Left lung (tissue), 10 donors: ENCODE data around the gene ZNF593. TPM values are rescaled to one million over a fixed set of nuclear protein-coding genes. Genes with fewer than 3 reads are reported as not detected.

Experiments
- ATAC-seq: fragments of 200-7000 bp; cut with Tn5 transposase; one replicate; pipeline ENCODE4 v1.9.1; 2020; ENCODE audit warnings: moderate library complexity
- DNase-seq, 4 donors: peaks; one replicate each; pipeline ENCODE4 v3.0.0-alpha.2; 2013 to 2020
- H3K27ac ChIP-seq, 2 donors: fragments of 200-600 bp; sonication (generic) in 1 of 2; one replicate each; pipeline versions ENCODE4 v1.5.0 to v1.8.0; 2020 to 2021
- H3K27me3 ChIP-seq, 2 donors: fragments of 200-600 bp; sonication (generic) in 1 of 2; one replicate each; pipeline versions ENCODE4 v1.5.0 to v1.8.0; 2020 to 2021
- H3K36me3 ChIP-seq, 2 donors: fragments of 200-600 bp; sonication (generic) in 1 of 2; one replicate each; pipeline versions ENCODE4 v1.5.0 to v1.8.0; 2020 to 2021
- H3K4me1 ChIP-seq, 2 donors: fragments of 200-600 bp; one replicate each; pipeline ENCODE4 v1.8.0; 2021
- H3K4me3 ChIP-seq, 2 donors: fragments of 200-600 bp; sonication (generic) in 1 of 2; one replicate each; pipeline versions ENCODE4 v1.5.0 to v1.8.0; 2020 to 2021; ENCODE audit warnings: mild to moderate bottlenecking in 1 of 2
- H3K9me3 ChIP-seq, 2 donors: fragments of 200-600 bp; sonication (generic) in 1 of 2; one replicate each; pipeline versions ENCODE4 v1.5.0 to v1.8.0; 2020 to 2021
- intact Hi-C, 2 donors: fragments of 100-400 bp; cut with DNase I; formaldehyde crosslinking; loops; one replicate each; pipeline versions ENCODE4 v1.11.2 to v1.14.2; 2022
- polyA plus RNA-seq, 6 donors: library from polyadenylated mRNA; unstranded; fragments of 120-200 nt; gene quantifications; one replicate each; pipeline ENCODE4 v1.2.1, GENCODE V29; 2013; ENCODE audit not compliant: insufficient read length in 6 of 6
- total RNA-seq, 2 donors: library from RNA; stranded (reverse); fragmentation: NEBNext Ultra II Directional; extraction: Animal tissue kit (Norgen Biotek cat#: 25700); gene quantifications; one replicate each; pipeline ENCODE4 v1.2.1, GENCODE V29; 2021
- TF ChIP-seq, protein P1 (sequence below), 2 donors: fragments of 200-600 bp; sonication (generic) in 1 of 2; IDR thresholded peaks; one replicate each; pipeline versions ENCODE4 v1.5.0 to v1.8.0; 2021; ENCODE audit warnings: antibody characterized with exemption in 2 of 2
- donor health status: DM: no; HTN: yes; CAD: no.
- donor health status: DM: no; HTN: no; CAD: no.

The ZNF593 gene
- total and polyA plus RNA-seq, 8 donors: 8.7 to 32.2 (median 15.9) TPM

DNA sequence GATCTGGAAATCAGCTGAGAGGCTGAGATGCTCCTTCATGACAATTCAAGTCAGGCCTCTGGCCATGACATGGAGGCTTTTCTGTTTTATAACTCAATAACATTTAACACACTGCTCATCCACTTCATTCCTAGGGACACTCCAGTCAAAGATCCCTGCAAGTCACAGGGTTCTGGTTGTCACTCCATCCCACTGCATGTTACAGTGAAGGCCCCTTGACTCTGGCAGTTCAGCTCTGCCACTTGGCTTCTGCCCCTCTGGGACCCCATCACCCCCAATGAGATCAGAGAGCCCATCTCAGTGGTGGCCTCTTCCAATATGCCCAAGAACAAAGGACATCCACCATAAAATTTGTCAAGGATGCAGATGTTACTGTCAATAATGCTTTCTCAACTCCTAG is 20.8 kb upstream of the ZNF593 start:
- peaks cover 0 to 11% of the 10 kb centered on the region in 2 donors for H3K4me1 ChIP-seq
- DNase-seq (no peak), ATAC-seq (no peak)
- no peaks in the 10 kb centered on the region for H3K9me3 ChIP-seq
- intact Hi-C loops: loop anchor here in 1 of 2 donors (5.0 kb wide), 1 partner anchor 47 kb away; no protein-coding TSS in a partner anchor
- no peaks in the 10 kb centered on the region for H3K27me3 ChIP-seq
- no peak overlapping the region for H3K4me3 ChIP-seq
- no peaks in the 10 kb centered on the region for H3K36me3 ChIP-seq
- H3K27ac ChIP-seq: no peak overlapping the region
- TF ChIP-seq, protein P1, sequence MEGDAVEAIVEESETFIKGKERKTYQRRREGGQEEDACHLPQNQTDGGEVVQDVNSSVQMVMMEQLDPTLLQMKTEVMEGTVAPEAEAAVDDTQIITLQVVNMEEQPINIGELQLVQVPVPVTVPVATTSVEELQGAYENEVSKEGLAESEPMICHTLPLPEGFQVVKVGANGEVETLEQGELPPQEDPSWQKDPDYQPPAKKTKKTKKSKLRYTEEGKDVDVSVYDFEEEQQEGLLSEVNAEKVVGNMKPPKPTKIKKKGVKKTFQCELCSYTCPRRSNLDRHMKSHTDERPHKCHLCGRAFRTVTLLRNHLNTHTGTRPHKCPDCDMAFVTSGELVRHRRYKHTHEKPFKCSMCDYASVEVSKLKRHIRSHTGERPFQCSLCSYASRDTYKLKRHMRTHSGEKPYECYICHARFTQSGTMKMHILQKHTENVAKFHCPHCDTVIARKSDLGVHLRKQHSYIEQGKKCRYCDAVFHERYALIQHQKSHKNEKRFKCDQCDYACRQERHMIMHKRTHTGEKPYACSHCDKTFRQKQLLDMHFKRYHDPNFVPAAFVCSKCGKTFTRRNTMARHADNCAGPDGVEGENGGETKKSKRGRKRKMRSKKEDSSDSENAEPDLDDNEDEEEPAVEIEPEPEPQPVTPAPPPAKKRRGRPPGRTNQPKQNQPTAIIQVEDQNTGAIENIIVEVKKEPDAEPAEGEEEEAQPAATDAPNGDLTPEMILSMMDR (IDR thresholded peaks at IDR 0.05): no peak

DNA sequence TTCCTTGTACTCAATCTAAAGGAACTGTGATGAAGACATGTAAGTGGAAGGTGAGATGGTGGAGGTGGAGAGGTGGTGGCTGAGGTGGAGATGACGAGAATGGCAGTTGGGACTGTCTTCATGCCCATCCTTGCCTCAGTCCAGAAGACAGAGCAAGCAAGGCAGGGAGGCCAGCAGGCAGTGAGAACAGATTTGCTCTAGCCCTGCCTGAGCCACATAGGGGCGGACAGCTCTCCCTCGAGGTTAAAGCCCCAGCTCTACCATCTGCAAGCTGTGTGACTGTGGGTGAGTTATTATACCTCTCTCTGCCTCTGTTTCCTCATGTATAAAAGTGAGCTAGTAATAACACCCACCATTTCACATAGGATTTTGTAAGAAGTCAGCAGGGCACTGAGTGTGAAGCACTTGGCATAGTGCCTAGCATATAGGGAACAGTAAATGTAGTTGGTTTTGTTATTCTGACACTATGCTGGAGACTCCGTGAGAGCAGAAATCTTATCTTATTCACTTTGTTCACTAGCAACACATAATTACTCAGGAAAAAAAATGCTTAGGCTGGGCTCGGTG is 15.7 kb upstream of the ZNF593 start:
- intact Hi-C loops: no loop called here
- DNase-seq: no peak
- Histone ChIP-seq H3K4me3 (no peak overlapping the region), H3K27me3 (peaks cover 0 to 29% of the 10 kb centered on the region in 2 donors), H3K9me3 (no peaks in the 10 kb centered on the region), H3K27ac (no peak overlapping the region), H3K4me1 (peaks cover 0 to 13% of the 10 kb centered on the region in 2 donors), H3K36me3 (no peaks in the 10 kb centered on the region)
- TF ChIP-seq, protein P1 (IDR thresholded peaks at IDR 0.05): no peak
- peak; percentile 12 for ATAC-seq

DNA sequence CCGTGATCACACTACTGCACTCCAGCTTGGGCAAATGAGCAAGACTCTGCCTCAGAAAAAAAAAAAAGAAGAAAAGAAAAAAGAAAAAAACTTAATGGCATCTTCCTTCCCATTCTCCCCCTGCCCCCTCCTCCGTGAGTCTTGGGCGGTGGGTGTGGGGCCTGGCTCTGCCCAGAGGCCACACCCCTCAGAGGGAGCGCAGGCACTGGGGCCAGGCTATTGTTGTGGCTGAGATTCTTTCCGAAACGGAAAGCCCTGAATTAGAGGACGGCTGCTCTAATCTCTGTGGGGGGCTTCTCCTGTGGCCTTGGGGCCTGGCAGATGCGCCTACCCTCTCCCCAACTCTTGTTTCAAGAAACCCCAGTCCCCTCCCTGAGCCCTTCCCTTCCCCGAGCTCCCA is 15.0 kb upstream of the ZNF593 start:
- DNase-seq (no peak), ATAC-seq (peak; percentile 31)
- Histone ChIP-seq H3K9me3 (no peaks in the 10 kb centered on the region), H3K4me1 (peaks cover 0 to 13% of the 10 kb centered on the region in 2 donors), H3K27me3 (peaks cover 0 to 33% of the 10 kb centered on the region in 2 donors), H3K4me3 (no peak overlapping the region), H3K27ac (peak overlapping the region in 1 of 2 donors; percentile 70), H3K36me3 (no peaks in the 10 kb centered on the region)
- intact Hi-C loops: no loop called here
- TF ChIP-seq, protein P1 (IDR thresholded peaks at IDR 0.05): no peak

DNA sequence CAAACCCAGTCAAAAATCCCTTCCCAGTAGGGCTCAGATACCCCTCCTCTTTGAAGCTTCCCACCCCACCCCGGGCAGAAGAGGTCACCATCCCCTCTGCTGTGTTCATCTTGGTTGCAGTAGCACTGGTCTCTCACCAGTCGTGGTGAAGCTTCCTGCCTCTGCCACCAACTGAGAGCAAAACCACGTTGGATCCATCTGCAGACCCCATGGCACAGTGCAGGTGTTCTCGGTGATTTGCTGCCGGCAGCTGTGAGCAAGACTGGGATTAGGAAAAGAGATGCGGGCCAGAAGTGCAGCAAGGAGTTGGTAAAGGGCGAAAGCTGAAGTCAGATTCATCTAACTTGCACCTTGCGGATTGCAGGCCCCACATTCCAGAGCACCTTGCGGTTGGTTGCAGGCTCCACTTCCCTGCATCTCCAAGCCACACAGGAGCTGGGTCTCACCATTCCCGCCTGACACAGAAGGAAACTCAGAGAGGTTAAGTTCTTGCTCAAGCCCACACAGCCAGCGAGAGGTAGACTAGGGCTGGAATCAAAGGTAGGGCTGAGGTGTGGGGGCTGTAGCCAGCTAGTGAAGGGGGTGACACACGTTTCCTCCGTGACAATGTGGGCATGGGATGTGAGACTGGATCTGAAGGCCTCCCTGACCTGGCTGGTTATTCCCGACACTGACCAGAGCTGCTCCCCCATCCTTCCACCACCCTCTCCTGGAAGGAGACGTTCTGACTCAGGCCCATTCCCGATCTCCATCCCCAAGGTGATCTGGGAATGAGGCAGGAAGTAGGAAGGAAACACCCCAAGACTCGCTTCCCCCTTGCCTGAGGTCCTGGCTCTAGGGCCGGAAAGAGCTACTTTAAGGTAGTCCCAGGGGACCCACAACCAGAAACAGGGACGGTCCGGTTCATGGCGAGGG is 14.1 kb upstream of the ZNF593 start:
- DNase-seq: no peak
- no peak for ATAC-seq
- no peaks in the 10 kb centered on the region for H3K9me3 ChIP-seq
- peak overlapping the region; percentile 48 to 70 for H3K27ac ChIP-seq
- peaks cover 0 to 13% of the 10 kb centered on the region in 2 donors for H3K4me1 ChIP-seq
- TF ChIP-seq, protein P1 (IDR thresholded peaks at IDR 0.05): no peak
- intact Hi-C loops: no loop called here
- peaks cover 0 to 42% of the 10 kb centered on the region in 2 donors for H3K27me3 ChIP-seq
- H3K4me3 ChIP-seq: peak overlapping the region in 1 of 2 donors; percentile 32
- H3K36me3 ChIP-seq: no peaks in the 10 kb centered on the region
